K562 (cell line): ENCODE results near the gene CC2D1A. TPM values are rescaled to one million over a fixed set of nuclear protein-coding genes. Genes with fewer than 3 reads are reported as not detected.

ENCODE experiments used
- BMI1 ChIP-seq: fragments of 150-350 bp; IDR thresholded peaks from 2 replicates; pipeline ENCODE4 v1.6.1; 2014; ENCODE audit warnings: low read length
- ETV5 ChIP-seq: sonication (generic); formaldehyde crosslinking; IDR thresholded peaks from 2 replicates; pipeline ENCODE4 v1.4.0; 2020; ENCODE audit warnings: low read depth, mild to moderate bottlenecking, missing genetic modification reagents
- EWSR1 ChIP-seq: fragments of 450-650 bp; IDR thresholded peaks from 2 replicates; pipeline ENCODE4 v1.6.1; 2018; ENCODE audit warnings: borderline replicate concordance, mild to moderate bottlenecking, low read depth, moderate library complexity; ENCODE audit not compliant: partially characterized antibody
- FOXJ2 ChIP-seq: fragments of 200-800 bp; sonication (Bioruptor generic); IDR thresholded peaks from 2 replicates; pipeline ENCODE4 v1.6.1; 2016; ENCODE audit warnings: missing genetic modification characterization, missing compliant biosample characterization
- HDAC6 ChIP-seq: IDR thresholded peaks from 2 replicates; pipeline ENCODE4 v1.6.1; 2012; ENCODE audit warnings: low read depth, mild to moderate bottlenecking, control low read depth, inconsistent platforms, low read length, moderate library complexity
- IRF2 ChIP-seq: sonication (generic); formaldehyde crosslinking; IDR thresholded peaks from 2 replicates; pipeline ENCODE4 v1.8.1; 2022; ENCODE audit warnings: mild to moderate bottlenecking, missing genetic modification reagents
- OTX1 ChIP-seq: fragments of 450-650 bp; formaldehyde crosslinking; IDR thresholded peaks from 2 replicates; pipeline ENCODE4 v1.4.0; 2022; ENCODE audit warnings: mild to moderate bottlenecking
- PRMT5 ChIP-seq: sonication (generic); formaldehyde crosslinking; IDR thresholded peaks from 2 replicates; pipeline ENCODE4 v1.5.0; 2020; ENCODE audit warnings: missing genetic modification reagents
- RBM25 ChIP-seq: fragments of 200-400 bp; formaldehyde crosslinking; IDR thresholded peaks from 2 replicates; pipeline ENCODE4 v1.6.1; 2018; ENCODE audit warnings: low read length, low read depth, moderate library complexity; ENCODE audit not compliant: severe bottlenecking
- RFX1 ChIP-seq: fragments of 450-650 bp; IDR thresholded peaks from 2 replicates; pipeline ENCODE4 v1.6.1; 2016; ENCODE audit warnings: mild to moderate bottlenecking, moderate library complexity
- SP2 ChIP-seq: IDR thresholded peaks from 2 replicates; pipeline ENCODE4 v1.6.1; 2011; ENCODE audit warnings: mild to moderate bottlenecking, low read depth, low read length, moderate library complexity; ENCODE audit not compliant: poor library complexity, severe bottlenecking; ENCODE audit errors: extremely low read depth
- SRF ChIP-seq, 2 experiments: fragments of 250-450, 450-650 bp in 1 of 2; sonication (Bioruptor Pico) in 1 of 2; sonication (generic) in 1 of 2; formaldehyde crosslinking; IDR thresholded peaks; 2 replicates each; pipeline versions ENCODE4 v1.5.0 to v1.5.1; 2020 to 2022; ENCODE audit warnings: mild to moderate bottlenecking in 1 of 2, missing genetic modification reagents in 1 of 2
- TOE1 ChIP-seq, 2 experiments: fragments of 450-650 bp in 1 of 2; sonication (generic) in 1 of 2; formaldehyde crosslinking in 1 of 2; IDR thresholded peaks; 2 replicates each; pipeline versions ENCODE4 v1.7.1 to v1.8.0; 2016 to 2022; ENCODE audit warnings: borderline replicate concordance in 2 of 2, mild to moderate bottlenecking in 2 of 2, antibody characterized with exemption in 1 of 2, inconsistent platforms in 1 of 2, low read depth in 1 of 2, missing genetic modification reagents in 1 of 2, moderate library complexity in 1 of 2
- ZBTB49 ChIP-seq: sonication (generic); formaldehyde crosslinking; IDR thresholded peaks from 2 replicates; pipeline ENCODE4 v1.8.0; 2022; ENCODE audit warnings: missing genetic modification reagents, mild to moderate bottlenecking, borderline replicate concordance
- ZKSCAN3 ChIP-seq: fragments of 250-450 bp; sonication (Bioruptor Pico); IDR thresholded peaks from 2 replicates; pipeline ENCODE4 v1.4.0; 2020
- ZKSCAN8 ChIP-seq: fragments of 200-800 bp; sonication (Bioruptor generic); IDR thresholded peaks from 2 replicates; pipeline ENCODE4 v1.6.1; 2016; ENCODE audit warnings: missing genetic modification characterization, missing compliant biosample characterization
- ZNF212 ChIP-seq: fragments of 450-650 bp; formaldehyde crosslinking; IDR thresholded peaks from 2 replicates; pipeline ENCODE4 v1.4.0; 2020; ENCODE audit warnings: mild to moderate bottlenecking
- ZNF584 ChIP-seq: fragments of 200-800 bp; sonication (Bioruptor generic); IDR thresholded peaks from 2 replicates; pipeline ENCODE4 v1.6.1; 2016; ENCODE audit warnings: low read depth, mild to moderate bottlenecking, missing genetic modification characterization, missing compliant biosample characterization
- polyA plus RNA-seq, 8 experiments: library from polyadenylated mRNA; depleted of rRNA in 4 of 8; stranded (reverse) in 5 of 8; unstranded in 3 of 8; fragments of >200 nt; fragmentation: Nextera tagmentation in 2 of 8; fragmentation: Illumina TruSeq in 1 of 8; extraction: Ambion mirVana in 2 of 8; extraction: Trizol in 1 of 8; gene quantifications; 2 replicates each; pipeline versions ENCODE4 v1.2.1 to v1.2.3, GENCODE V29; 2011 to 2014; ENCODE audit warnings: inconsistent platforms in 1 of 8, missing spikeins in 1 of 8
- total RNA-seq, 7 experiments: library from RNA; depleted of rRNA in 6 of 7; stranded (reverse); fragments of >200 nt in 6 of 7; fragmentation: Illumina TruSeq in 2 of 7; extraction: Trizol in 2 of 7; gene quantifications; 2 replicates each; pipeline versions ENCODE4 v1.2.1 to v1.2.3, GENCODE V29; 2011 to 2021; ENCODE audit warnings: low replicate concordance in 1 of 7
- TF ChIP-seq, protein P1 (sequence below): fragments of 250-450 bp; sonication (Bioruptor Pico); IDR thresholded peaks from 2 replicates; pipeline ENCODE4 v1.8.0; 2022; ENCODE audit warnings: moderate library complexity, mild to moderate bottlenecking, inconsistent platforms
- TF ChIP-seq, protein P2 (sequence below): fragments of 200-800 bp; sonication (Bioruptor generic); IDR thresholded peaks from 2 replicates; pipeline ENCODE4 v1.6.1; 2017; ENCODE audit warnings: missing genetic modification characterization, missing compliant biosample characterization
- TF ChIP-seq, protein P3 (sequence below), 2 experiments: fragments of 250-450 bp in 1 of 2; fragments of 450-650 bp in 1 of 2; sonication (Bioruptor Pico) in 1 of 2; IDR thresholded peaks; 2 replicates each; pipeline versions ENCODE4 v1.6.1 to v1.8.0; 2016 to 2021; ENCODE audit warnings: mild to moderate bottlenecking in 2 of 2, moderate library complexity in 2 of 2, missing compliant biosample characterization in 1 of 2, missing genetic modification characterization in 1 of 2

CC2D1A gene
- total and polyA plus RNA-seq, 9 of the 15 experiments (the other 6 are each of a cell fraction or from before 2014, with no cell fraction given), result 0.32 to 31.0 (median 12.9) TPM

DNA sequence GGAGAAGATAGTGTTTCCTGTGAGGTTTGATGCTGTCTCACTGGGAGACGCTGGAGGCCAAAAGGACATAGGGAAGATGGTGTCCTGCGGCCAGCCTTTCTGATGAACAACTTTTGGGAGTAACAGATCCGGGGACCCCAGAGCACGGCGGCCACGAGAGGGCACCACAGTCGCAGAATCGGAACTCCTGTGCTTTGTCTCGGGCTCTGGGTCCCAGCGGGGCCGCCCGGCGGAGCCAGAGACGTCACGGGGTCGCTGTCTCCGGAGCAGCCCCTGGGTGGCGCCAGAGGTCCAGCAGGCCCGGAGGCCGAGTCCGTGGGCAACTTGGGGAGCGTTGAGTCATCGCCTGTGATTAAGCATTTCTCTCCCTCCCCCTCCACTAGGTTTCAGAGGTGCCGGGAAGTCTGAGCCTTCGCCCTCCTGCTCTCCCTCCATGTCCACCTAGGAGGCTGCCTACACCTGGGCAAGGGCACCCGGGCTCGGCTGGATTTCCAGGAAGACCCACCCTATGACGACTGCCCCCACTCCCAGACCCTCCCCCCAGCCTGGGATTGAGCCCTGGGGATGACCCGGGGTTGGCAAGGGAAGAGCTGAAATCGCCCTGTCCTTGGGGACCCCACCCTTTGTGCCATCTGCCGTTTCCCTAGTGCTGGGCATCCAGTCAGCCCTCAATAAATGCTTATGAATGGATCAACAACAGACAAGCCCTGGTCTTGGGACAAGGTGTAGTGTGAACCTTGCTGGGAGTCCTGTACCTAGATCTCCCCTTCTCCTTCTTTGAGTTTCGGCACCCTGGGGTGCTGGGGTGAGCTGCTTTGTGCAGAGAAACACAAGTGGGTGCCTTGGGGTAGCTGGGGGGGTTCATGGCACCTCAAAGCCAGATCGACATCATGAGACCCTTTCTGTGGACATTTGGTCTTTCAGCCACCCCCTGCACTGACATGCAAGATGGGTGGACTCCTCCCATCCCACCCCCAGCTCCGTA, 25.6 kb upstream of the CC2D1A start (continued):
- TF ChIP-seq PRMT5, result no peak
- TF ChIP-seq SP2, result no peak
- no peak for TF ChIP-seq ZBTB49 (CRISPR knock-in tag)
- no peak for TF ChIP-seq ZNF584 (CRISPR knock-in tag)
- no peak for TF ChIP-seq ZKSCAN8 (CRISPR knock-in tag)
- TF ChIP-seq, protein P1, sequence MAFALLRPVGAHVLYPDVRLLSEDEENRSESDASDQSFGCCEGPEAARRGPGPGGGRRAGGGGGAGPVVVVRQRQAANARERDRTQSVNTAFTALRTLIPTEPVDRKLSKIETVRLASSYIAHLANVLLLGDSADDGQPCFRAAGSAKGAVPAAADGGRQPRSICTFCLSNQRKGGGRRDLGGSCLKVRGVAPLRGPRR, result no peak
- TF ChIP-seq RBM25, result no peak
- TF ChIP-seq TOE1 (IDR thresholded peaks at IDR 0.05; ENCODE audit: borderline replicate concordance), result peak; percentile 80; the same call in 1 of the 2 replicates
- TF ChIP-seq TOE1 (CRISPR knock-in tag; IDR thresholded peaks at IDR 0.05; ENCODE audit: borderline replicate concordance, low read depth), result no peak; the same call in 1 of the 2 replicates
- no peak for TF ChIP-seq RFX1
- TF ChIP-seq SRF (CRISPR knock-in tag; IDR thresholded peaks at IDR 0.05), result peak in 1 of 2 experiments; percentile 69; a peak in 1 of 4 replicates
- peak; percentile 64; the same call in 1 of the 2 replicates for TF ChIP-seq ETV5
- no peak for TF ChIP-seq ZKSCAN3 (CRISPR knock-in tag)
- TF ChIP-seq HDAC6, result no peak
- TF ChIP-seq ZNF212 (CRISPR knock-in tag), result no peak
- no peak for TF ChIP-seq OTX1
- TF ChIP-seq, protein P2, sequence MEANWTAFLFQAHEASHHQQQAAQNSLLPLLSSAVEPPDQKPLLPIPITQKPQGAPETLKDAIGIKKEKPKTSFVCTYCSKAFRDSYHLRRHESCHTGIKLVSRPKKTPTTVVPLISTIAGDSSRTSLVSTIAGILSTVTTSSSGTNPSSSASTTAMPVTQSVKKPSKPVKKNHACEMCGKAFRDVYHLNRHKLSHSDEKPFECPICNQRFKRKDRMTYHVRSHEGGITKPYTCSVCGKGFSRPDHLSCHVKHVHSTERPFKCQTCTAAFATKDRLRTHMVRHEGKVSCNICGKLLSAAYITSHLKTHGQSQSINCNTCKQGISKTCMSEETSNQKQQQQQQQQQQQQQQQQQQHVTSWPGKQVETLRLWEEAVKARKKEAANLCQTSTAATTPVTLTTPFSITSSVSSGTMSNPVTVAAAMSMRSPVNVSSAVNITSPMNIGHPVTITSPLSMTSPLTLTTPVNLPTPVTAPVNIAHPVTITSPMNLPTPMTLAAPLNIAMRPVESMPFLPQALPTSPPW (CRISPR knock-in tag), result peak; percentile 91
- no peak for TF ChIP-seq IRF2 (CRISPR knock-in tag)
- TF ChIP-seq BMI1, result no peak
- no peak for TF ChIP-seq FOXJ2 (tag)
- no peak for TF ChIP-seq EWSR1
- TF ChIP-seq, protein P3, sequence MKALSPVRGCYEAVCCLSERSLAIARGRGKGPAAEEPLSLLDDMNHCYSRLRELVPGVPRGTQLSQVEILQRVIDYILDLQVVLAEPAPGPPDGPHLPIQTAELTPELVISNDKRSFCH (CRISPR knock-in tag; IDR thresholded peaks at IDR 0.05), result no peak
- TF ChIP-seq, protein P3 (tag; IDR thresholded peaks at IDR 0.05), result peak; percentile 63; the same call in 1 of the 2 replicates
